Vagina (tissue), 2 donors: ENCODE measurements around the gene SCO2.

Source experiments
- POLR2A ChIP-seq, 2 donors: fragments of 450-650 bp; IDR thresholded peaks; one replicate each; pipeline ENCODE4 v1.6.1; 2017; ENCODE audit warnings: antibody characterized with exemption in 2 of 2, mild to moderate bottlenecking in 2 of 2, moderate library complexity in 2 of 2
- TF ChIP-seq, protein P1 (sequence below), 3 experiments: fragments of 450-650 bp in 2 of 3; fragments of 200-600 bp in 1 of 3; sonication (generic) in 1 of 3; IDR thresholded peaks; one replicate each; pipeline ENCODE4 v1.5.1; 2017 to 2019; ENCODE audit warnings: antibody characterized with exemption in 3 of 3, mild to moderate bottlenecking in 2 of 3, moderate library complexity in 2 of 3

DNA sequence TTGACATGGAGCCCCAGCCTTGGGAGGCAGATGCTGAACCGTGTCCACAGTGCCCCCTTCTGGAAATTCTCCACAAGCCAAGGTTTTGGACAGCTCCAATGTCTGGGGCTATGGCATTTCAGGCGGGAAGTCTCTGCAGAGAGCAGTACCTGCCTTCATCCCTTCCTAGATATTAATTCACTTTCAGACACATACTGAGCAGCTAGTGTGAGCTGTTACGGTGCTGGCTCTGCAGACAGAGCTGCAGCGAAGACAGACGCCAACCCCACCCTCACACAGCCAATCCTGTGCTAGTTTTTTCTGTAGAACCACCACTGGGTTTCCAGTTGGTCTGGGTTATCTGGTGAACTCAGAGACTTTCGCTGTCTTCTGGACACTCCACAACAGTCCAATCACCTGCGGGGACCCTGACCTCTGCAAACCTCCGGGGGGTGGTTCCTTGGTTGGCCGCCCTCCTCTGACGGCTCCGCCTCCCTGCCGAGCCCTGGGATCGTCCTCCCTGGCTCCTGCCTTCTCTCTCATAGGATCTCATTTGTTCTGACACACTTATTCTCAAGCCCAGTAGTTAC is 27.0 kb downstream of the SCO2 start:
- TF ChIP-seq POLR2A (IDR thresholded peaks at IDR 0.05), result no peak
- TF ChIP-seq, protein P1, sequence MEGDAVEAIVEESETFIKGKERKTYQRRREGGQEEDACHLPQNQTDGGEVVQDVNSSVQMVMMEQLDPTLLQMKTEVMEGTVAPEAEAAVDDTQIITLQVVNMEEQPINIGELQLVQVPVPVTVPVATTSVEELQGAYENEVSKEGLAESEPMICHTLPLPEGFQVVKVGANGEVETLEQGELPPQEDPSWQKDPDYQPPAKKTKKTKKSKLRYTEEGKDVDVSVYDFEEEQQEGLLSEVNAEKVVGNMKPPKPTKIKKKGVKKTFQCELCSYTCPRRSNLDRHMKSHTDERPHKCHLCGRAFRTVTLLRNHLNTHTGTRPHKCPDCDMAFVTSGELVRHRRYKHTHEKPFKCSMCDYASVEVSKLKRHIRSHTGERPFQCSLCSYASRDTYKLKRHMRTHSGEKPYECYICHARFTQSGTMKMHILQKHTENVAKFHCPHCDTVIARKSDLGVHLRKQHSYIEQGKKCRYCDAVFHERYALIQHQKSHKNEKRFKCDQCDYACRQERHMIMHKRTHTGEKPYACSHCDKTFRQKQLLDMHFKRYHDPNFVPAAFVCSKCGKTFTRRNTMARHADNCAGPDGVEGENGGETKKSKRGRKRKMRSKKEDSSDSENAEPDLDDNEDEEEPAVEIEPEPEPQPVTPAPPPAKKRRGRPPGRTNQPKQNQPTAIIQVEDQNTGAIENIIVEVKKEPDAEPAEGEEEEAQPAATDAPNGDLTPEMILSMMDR (IDR thresholded peaks at IDR 0.05), result peak in 1 of 3 experiments; percentile 43
